NCI-H2196 treated with DMSO at 0.1 percent for 48 hours (cell line): ENCODE measurements around the gene CUL7.

Experiments
- DNase-seq: peaks from one replicate; lab custom pipeline; 2025; ENCODE audit not compliant: unreplicated experiment; lab: John Stamatoyannopoulos, UW

The CUL7 gene

GRCh38 chr6:43077333-43077809, 23.7 kb upstream of the CUL7 start:
- no peak for DNase-seq

GRCh38 chr6:43076464-43077332, 23.0 kb upstream of the CUL7 start:
- DNase-seq = no peak

- DNase-seq = peak; percentile 44
Observed at GRCh38 chr6:43075670-43076463, 22.2 kb upstream of the CUL7 start, which contains the start of gene PTK7. TSS of gene PTK7 (plus strand) at chr6:43076314. CDS start at chr6:43076489, 175 bp downstream.

GRCh38 chr6:43074847-43075669, 21.4 kb upstream of the CUL7 start:
- no peak for DNase-seq

- DNase-seq = peak; percentile 45
Observed at GRCh38 chr6:43070028-43070632, 16.5 kb upstream of the CUL7 start.

- no peak for DNase-seq
Observed at GRCh38 chr6:43062818-43063217, 9.2 kb upstream of the CUL7 start.

- DNase-seq = no peak
Observed at GRCh38 chr6:43061861-43062260, 8.2 kb upstream of the CUL7 start.

GRCh38 chr6:43060755-43061633, 7.3 kb upstream of the CUL7 start:
- no peak for DNase-seq

- no peak for DNase-seq
Observed at GRCh38 chr6:43060034-43060754, 6.5 kb upstream of the CUL7 start.

- DNase-seq = peak; percentile 97
Observed at GRCh38 chr6:43059168-43060033, 5.8 kb upstream of the CUL7 start, which contains the start of the genes KLC4 and MRPL2. TSS of gene KLC4 (plus strand) at chr6:43059631. CDS start at chr6:43061336, 1,705 bp downstream. TSS of gene MRPL2 (minus strand) at chr6:43059434. CDS start at chr6:43059381, 53 bp downstream.

- DNase-seq = no peak
Observed at GRCh38 chr6:43058531-43058930, 4.9 kb upstream of the CUL7 start.

- no peak for DNase-seq
Observed at GRCh38 chr6:43055966-43056365, 2.3 kb upstream of the CUL7 start.

- DNase-seq = no peak
Observed at GRCh38 chr6:43054206-43054943, 724 bp upstream of the CUL7 start.

- DNase-seq = no peak
Observed at GRCh38 chr6:43052842-43053544, 658 bp downstream of the CUL7 start.

GRCh38 chr6:43052225-43052841, 1.3 kb downstream of the CUL7 start:
- DNase-seq = no peak

- no peak for DNase-seq
Observed at GRCh38 chr6:43050981-43051380, 2.7 kb downstream of the CUL7 start.
